A204.1 (cell line): ENCODE results near the gene ZRANB1.

Experiments used
- FAIRE-seq: peaks from 2 replicates; lab custom pipeline; 2012; peaks lifted over from hg19 to GRCh38; lab: Jason Lieb, UNC

ZRANB1 gene

DNA sequence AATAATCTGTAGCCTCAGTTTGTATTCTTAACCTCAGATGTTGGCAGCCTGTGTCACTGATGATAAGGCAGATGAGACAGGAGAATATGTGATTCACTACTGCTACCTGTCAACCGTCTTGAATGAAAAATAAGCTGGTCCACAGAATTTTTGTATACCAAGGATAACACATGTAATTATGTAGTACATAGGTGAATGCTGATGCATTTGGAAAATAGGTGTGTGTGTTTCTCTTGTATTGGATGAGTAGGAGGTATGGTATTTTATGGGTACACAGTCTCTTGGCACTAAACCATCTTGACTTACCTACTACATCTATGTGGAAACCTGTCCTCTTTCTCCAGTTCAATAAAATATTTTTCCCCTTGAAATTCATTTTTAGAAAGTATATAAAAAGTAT lies 20.7 kb upstream of the ZRANB1 start:
- no peak for FAIRE-seq

DNA sequence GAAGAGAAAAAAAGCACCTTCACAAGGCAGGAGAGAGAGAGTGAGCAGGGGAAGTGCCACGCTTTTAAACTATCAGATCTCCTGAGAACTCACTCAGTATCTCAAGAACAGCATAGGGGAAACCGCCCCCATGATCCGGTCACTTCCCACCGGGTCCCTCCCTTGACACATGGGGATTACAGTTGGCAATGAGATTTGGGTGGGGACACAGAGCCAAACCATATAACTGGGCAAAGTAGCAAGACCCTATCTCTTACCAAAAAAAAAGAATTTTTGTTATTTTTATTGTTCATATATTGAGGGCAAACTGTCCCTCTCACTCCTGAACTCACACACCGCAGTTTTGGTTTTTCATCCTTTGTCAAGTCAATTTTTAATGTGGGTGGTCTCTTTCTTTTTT lies 18.2 kb upstream of the ZRANB1 start:
- no peak for FAIRE-seq

GRCh38 chr10:124926548-124926947 lies 15.4 kb upstream of the ZRANB1 start:
- FAIRE-seq = no peak

- no peak for FAIRE-seq
These were observed 13.8 kb upstream of the ZRANB1 start for GRCh38 chr10:124928087-124928486.

- no peak for FAIRE-seq
These were observed 13.4 kb upstream of the ZRANB1 start for GRCh38 chr10:124928545-124928944.

DNA sequence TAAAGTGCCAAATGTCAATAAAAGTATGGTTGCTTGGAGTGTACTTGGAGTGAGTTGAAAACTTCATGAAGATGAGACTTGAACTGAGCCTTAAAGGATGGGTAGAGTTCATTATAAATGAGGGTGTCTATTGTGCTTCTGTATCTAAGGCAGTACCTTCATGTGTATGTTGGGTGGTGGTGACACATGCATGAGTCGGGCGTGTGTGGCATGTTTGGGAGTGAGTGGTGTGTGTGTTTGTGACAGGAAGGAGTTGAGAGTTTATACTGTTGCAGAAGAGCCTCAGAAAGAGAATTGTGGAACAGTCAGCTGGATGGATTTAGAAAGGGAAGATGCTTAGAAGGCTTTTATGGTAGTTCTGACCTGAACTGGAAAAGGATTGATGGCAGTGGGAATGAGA lies 6.0 kb upstream of the ZRANB1 start:
- FAIRE-seq = no peak

GRCh38 chr10:124936813-124937212 lies 5.1 kb upstream of the ZRANB1 start:
- FAIRE-seq = no peak

DNA sequence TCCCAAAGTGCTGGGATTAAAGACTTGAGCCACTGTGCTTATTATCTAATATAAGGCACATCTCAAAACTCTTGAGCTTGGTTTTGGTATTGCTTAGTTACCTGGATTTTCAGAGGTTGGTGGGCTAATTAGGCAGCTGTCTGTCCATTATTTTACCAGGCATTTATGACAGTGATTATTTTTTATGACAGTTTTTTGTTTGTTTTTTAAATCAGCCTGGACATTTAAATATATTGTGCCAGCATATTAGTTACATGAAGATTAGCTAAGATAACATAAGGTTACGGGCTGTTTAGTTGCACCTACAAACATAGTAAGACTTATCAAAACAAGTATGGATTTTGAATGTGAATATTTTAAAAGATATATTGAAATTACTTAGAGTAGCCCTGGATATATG lies 2.6 kb upstream of the ZRANB1 start:
- FAIRE-seq = no peak

GRCh38 chr10:124942317-124943169 lies 620 bp downstream of the ZRANB1 start:
- no peak for FAIRE-seq

DNA sequence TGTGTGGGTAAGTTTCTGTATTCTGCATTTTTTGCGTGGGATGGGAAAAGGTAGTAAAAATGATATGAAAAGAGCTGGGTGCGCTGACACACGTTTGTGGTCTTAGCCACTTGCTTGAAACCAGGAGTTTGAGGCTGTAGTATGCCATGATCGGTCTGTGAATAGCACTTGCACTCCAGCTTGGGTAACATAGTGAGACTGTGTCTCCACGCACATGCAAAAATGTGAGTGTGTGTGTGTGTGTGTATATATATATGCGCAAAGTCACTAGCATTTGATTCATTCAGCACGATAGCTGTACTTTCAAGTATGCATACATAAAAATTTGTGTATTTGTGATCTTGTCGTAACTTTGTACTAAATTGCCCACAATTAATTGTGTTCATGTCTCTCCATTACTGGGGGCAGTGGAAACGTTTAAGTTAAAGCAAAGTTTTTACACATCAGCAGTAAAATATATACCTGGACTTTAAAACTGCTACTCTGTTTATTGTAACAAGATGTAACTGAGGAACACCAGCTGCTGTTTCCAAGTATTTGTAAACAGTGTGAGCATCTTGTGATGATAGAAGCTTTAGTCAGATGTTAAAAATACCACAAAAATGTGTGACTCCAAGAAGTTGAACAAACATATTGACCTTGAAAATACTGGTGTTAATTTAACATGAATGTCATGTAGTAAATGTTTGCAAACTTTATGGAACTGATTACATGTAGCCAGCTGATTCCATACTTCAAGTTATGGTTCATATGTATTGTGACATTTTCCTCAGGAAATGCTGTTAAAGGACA lies 1.6 kb downstream of the ZRANB1 start:
- no peak for FAIRE-seq

DNA sequence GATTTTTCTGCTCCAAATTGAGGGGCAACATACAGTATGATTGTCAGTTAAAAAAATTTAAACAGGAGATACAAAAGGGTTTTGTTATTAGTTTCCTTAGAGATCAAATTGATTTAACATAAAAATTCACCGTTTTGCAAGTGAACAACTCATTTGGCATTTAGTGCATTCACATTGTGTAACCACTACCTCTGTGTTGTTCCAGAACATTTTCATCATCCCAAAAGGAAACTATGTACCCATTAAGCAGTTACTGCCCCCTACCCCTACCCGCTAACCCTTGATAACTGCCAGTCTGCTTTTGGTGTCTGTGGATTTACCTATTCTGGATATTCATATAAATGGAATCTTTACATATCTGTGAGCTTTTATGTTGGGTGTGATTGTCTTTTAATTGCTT lies 3.1 kb downstream of the ZRANB1 start:
- no peak for FAIRE-seq

DNA sequence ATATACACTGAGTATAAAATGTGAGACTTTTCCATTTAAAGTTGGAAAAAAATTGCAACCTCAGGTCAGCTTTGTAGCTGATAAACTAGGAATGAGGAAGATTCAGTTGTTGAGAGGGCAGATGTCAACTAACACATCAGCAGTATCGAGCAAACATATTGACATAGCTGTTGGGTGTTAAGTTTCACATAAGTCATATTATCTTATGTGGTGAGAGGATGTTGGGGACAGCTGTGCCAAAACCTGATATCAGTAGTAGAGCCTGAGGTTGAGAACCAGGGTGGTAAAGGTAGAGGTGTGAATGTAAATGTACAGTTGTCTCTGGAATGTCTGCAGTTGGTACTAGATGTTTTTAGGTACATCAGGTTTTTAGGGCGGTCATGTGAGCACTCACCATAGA lies 5.0 kb downstream of the ZRANB1 start:
- FAIRE-seq = no peak

DNA sequence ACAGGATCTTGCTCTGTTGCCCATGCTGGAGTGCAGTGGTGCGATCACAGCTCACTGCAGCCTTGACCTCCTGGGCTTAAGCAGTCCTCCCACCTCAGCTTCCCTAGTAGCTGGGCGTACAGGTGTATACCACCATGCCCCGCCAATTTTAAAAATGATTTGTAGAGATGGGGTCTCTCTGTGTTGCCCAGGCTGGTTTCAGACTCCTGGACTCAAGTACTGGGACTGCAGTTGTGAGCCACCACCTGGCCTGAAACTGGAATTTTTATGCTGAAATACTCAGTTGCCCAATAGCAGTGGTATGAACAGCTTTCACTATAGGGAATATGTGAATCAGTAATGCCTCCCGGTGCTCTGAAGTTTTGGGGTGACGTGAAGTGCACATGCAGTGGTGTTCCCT lies 7.6 kb downstream of the ZRANB1 start:
- FAIRE-seq = no peak

GRCh38 chr10:124952123-124952522 lies 10.2 kb downstream of the ZRANB1 start:
- FAIRE-seq = no peak

- no peak for FAIRE-seq
These were observed 11.5 kb downstream of the ZRANB1 start for GRCh38 chr10:124953421-124953820.

- no peak for FAIRE-seq
These were observed 13.3 kb downstream of the ZRANB1 start for GRCh38 chr10:124955243-124955642.

GRCh38 chr10:124955868-124956267 lies 13.9 kb downstream of the ZRANB1 start:
- no peak for FAIRE-seq

GRCh38 chr10:124956764-124957163 lies 14.8 kb downstream of the ZRANB1 start:
- no peak for FAIRE-seq

- no peak for FAIRE-seq
These were observed 15.6 kb downstream of the ZRANB1 start for GRCh38 chr10:124957404-124957947.

DNA sequence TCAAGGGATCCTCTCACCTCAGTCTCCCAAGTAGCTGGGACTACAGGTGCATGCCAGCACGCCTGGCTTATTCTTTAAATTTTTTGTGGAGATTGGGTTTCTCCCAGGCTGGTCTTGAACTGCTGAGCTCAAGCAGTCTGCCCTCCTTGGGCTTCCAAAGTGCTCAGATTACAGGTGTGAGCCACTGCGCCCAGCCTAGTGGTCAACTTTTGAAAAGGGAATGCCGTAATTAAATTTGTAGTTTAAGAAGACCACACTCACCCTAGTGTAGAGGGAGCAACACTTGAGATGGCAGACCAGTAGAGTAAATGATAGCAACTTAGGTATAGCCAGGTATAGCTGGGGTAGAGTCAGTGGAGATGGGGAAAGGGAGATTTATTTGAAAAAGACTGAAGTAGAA lies 17.6 kb downstream of the ZRANB1 start:
- FAIRE-seq = no peak

- FAIRE-seq = no peak
These were observed 19.3 kb downstream of the ZRANB1 start for GRCh38 chr10:124961248-124961570.

DNA sequence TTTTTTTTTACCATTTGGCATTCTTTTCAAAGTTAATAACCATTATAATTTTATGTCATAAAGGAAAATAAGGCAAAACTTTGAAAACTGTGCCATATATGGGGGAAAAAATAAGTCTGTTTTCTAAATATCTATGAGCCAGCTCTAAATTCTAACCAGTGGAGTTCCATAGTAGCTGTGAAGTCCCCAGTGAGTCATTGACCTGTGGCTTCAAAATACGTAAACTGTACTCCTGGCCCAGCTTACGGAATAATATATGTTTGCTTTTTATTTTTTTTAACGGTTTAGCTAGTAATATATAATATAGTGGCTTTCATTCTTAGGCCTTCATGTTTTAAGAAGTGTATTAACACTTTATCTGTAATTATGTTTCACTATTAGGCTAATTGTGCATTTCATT lies 20.5 kb downstream of the ZRANB1 start:
- FAIRE-seq = no peak
